GM12878 (cell line): Measurements from ENCODE around the gene CAPS.
"Not testable (repeated sequence)": the region's sequence is repeated elsewhere in the genome, so short reads cannot be mapped to it uniquely, and the experiment has no call there.

Source experiments
- CHD4 ChIP-seq: fragments of 200-600 bp; sonication (generic); IDR thresholded peaks from 2 replicates; pipeline ENCODE4 v1.6.1; 2016; ENCODE audit warnings: mild to moderate bottlenecking
- CREM ChIP-seq: IDR thresholded peaks from 2 replicates; pipeline ENCODE4 v1.6.1; 2014; ENCODE audit warnings: antibody characterized with exemption, low read depth
- EP300 ChIP-seq, 2 experiments: fragments of 150-350 bp in 1 of 2; IDR thresholded peaks; 2 replicates each; pipeline ENCODE4 v1.6.1; 2011 to 2012; ENCODE audit warnings: low read depth in 2 of 2, low read length in 2 of 2, borderline replicate concordance in 1 of 2, improper control_type of control experiment in 1 of 2, inconsistent platforms in 1 of 2; ENCODE audit not compliant: control insufficient read depth in 1 of 2
- ESRRA ChIP-seq: IDR thresholded peaks from 2 replicates; pipeline ENCODE4 v1.6.1; 2012; ENCODE audit warnings: mild to moderate bottlenecking, low read length, improper control_type of control experiment
- POLR2A ChIP-seq: IDR thresholded peaks from 2 replicates; pipeline ENCODE4 v1.6.1; 2011; ENCODE audit warnings: low read depth, mild to moderate bottlenecking, low read length
- POLR2AphosphoS5 ChIP-seq: IDR thresholded peaks from 2 replicates; pipeline ENCODE4 v1.6.1; 2011; ENCODE audit warnings: mild to moderate bottlenecking, low read length, inconsistent platforms
- POU2F2 ChIP-seq: IDR thresholded peaks from 3 replicates; pipeline ENCODE4 v1.6.1; 2011; ENCODE audit warnings: low read depth, mild to moderate bottlenecking, low read length, borderline replicate concordance
- SREBF2 ChIP-seq: IDR thresholded peaks from 2 replicates; pipeline ENCODE4 v1.6.1; 2012; ENCODE audit warnings: mild to moderate bottlenecking, low read length
- TF ChIP-seq, protein P1 (sequence below), 3 experiments: IDR thresholded peaks in 2 of 3; conservative IDR thresholded peaks in 1 of 3; 2 replicates each; pipeline ENCODE4 v1.5.1; 2011; ENCODE audit warnings: low read depth in 3 of 3, low read length in 3 of 3, mild to moderate bottlenecking in 3 of 3, control low read depth in 2 of 3, moderate library complexity in 2 of 3, inconsistent platforms in 1 of 3, mixed read lengths in 1 of 3; ENCODE audit not compliant: control insufficient read depth in 2 of 3, insufficient read depth in 1 of 3; ENCODE audit errors: extremely low read depth in 1 of 3
- TF ChIP-seq, protein P2 (sequence below): IDR thresholded peaks from 2 replicates; pipeline ENCODE4 v1.6.1; 2011; ENCODE audit warnings: borderline replicate concordance, low read depth, mild to moderate bottlenecking, moderate library complexity, low read length; ENCODE audit not compliant: insufficient read depth, poor library complexity, severe bottlenecking
- TF ChIP-seq, protein P3 (sequence below): IDR thresholded peaks from 2 replicates; pipeline ENCODE4 v1.6.1; 2012; ENCODE audit warnings: mild to moderate bottlenecking, low read depth, low read length

DNA sequence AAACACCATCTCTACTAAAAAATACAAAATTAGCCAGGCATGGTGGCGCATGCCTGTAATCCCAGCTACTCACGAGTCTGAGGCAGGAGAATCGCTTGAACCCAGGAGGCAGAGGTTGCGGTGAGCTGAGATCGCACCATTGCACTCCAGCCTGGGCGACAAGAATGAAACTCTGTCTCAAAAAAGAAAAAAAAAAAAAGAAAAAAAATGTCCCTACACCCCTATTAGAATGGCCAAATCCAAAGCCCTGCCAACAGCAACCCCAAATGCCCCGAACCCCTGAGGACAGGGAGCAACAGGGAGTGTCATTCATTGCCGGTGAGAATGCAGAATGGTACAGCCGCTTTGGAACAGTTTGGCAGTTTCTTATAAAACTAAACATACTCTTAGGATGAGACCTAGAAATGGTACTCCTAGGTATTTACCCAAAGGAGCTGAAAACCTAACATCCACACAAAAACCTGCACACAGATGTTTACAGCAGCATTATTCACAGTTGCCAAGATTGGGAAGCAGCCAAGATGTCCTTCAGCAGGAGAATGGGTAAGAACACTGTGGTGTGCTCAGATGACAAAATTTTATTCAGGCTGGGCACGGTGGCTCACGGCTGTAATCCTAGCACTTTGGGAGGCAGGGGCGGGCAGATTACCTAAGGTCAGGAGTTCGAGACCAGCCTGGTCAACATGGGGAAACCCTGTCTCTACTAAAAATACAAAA lies 30.7 kb upstream of the CAPS start:
- TF ChIP-seq, protein P1, sequence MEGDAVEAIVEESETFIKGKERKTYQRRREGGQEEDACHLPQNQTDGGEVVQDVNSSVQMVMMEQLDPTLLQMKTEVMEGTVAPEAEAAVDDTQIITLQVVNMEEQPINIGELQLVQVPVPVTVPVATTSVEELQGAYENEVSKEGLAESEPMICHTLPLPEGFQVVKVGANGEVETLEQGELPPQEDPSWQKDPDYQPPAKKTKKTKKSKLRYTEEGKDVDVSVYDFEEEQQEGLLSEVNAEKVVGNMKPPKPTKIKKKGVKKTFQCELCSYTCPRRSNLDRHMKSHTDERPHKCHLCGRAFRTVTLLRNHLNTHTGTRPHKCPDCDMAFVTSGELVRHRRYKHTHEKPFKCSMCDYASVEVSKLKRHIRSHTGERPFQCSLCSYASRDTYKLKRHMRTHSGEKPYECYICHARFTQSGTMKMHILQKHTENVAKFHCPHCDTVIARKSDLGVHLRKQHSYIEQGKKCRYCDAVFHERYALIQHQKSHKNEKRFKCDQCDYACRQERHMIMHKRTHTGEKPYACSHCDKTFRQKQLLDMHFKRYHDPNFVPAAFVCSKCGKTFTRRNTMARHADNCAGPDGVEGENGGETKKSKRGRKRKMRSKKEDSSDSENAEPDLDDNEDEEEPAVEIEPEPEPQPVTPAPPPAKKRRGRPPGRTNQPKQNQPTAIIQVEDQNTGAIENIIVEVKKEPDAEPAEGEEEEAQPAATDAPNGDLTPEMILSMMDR (IDR thresholded peaks at IDR 0.05 in 2 of 3, conservative IDR thresholded peaks at IDR 0.05 in 1 of 3; ENCODE audit: control insufficient read depth in 2 of 3, extremely low read depth in 1 of 3, insufficient read depth in 1 of 3, low read depth in 3 of 3, low read length in 3 of 3), result not testable (repeated sequence)
- TF ChIP-seq ESRRA; POLR2A; CREM; EP300 (IDR thresholded peaks at IDR 0.05; ENCODE audit: borderline replicate concordance in 1 of 2, control insufficient read depth in 1 of 2, low read depth in 2 of 2, low read length in 2 of 2); SREBF2; POU2F2; CHD4; POLR2AphosphoS5: not testable (repeated sequence)
- TF ChIP-seq, protein P2, sequence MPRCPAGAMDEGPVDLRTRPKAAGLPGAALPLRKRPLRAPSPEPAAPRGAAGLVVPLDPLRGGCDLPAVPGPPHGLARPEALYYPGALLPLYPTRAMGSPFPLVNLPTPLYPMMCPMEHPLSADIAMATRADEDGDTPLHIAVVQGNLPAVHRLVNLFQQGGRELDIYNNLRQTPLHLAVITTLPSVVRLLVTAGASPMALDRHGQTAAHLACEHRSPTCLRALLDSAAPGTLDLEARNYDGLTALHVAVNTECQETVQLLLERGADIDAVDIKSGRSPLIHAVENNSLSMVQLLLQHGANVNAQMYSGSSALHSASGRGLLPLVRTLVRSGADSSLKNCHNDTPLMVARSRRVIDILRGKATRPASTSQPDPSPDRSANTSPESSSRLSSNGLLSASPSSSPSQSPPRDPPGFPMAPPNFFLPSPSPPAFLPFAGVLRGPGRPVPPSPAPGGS, result not testable (repeated sequence)
- TF ChIP-seq, protein P3, sequence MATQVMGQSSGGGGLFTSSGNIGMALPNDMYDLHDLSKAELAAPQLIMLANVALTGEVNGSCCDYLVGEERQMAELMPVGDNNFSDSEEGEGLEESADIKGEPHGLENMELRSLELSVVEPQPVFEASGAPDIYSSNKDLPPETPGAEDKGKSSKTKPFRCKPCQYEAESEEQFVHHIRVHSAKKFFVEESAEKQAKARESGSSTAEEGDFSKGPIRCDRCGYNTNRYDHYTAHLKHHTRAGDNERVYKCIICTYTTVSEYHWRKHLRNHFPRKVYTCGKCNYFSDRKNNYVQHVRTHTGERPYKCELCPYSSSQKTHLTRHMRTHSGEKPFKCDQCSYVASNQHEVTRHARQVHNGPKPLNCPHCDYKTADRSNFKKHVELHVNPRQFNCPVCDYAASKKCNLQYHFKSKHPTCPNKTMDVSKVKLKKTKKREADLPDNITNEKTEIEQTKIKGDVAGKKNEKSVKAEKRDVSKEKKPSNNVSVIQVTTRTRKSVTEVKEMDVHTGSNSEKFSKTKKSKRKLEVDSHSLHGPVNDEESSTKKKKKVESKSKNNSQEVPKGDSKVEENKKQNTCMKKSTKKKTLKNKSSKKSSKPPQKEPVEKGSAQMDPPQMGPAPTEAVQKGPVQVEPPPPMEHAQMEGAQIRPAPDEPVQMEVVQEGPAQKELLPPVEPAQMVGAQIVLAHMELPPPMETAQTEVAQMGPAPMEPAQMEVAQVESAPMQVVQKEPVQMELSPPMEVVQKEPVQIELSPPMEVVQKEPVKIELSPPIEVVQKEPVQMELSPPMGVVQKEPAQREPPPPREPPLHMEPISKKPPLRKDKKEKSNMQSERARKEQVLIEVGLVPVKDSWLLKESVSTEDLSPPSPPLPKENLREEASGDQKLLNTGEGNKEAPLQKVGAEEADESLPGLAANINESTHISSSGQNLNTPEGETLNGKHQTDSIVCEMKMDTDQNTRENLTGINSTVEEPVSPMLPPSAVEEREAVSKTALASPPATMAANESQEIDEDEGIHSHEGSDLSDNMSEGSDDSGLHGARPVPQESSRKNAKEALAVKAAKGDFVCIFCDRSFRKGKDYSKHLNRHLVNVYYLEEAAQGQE, result not testable (repeated sequence)
